Measurements from ENCODE around the gene PPP1R11. TPM values are rescaled to one million over a fixed set of nuclear protein-coding genes. Genes with fewer than 3 reads are reported as not detected.

Gene PPP1R11
- total RNA-seq, 1 experiment from 2014 or later, result 23.8 TPM

DNA sequence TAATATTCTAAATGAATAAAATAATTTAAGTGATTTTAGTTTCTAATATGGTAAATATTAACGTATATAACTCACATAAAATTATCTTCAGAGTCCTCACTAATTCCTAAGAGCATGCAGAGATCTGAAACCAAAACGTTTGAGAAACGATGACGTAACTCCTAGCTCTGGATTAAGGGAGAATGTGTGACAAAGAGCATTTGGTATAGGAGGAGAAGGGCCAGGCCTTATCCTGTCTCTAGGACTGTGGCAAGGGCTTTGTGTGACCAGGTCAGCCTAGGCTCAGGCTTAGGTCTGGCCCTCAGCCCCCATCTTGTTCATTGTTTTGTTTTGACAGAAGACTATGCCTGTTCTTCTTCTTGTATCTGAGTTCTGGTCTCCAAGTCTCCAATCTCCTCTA, 25.2 kb upstream of the PPP1R11 start:
- H3K27ac Mint-ChIP-seq, result no peak overlapping the region
- H3K9ac ChIP-seq (ENCODE audit: extremely low read depth, insufficient read length, low read length), result no peak overlapping the region
- H3K27ac ChIP-seq (ENCODE audit: insufficient read length, low read depth, low read length), result no peak overlapping the region
- no peak overlapping the region for H2AFZ ChIP-seq (ENCODE audit: low read length)
- H3K23me2 ChIP-seq (ENCODE audit: insufficient read length, low read depth, low read length, poor library complexity, severe bottlenecking), result no peaks in the 10 kb centered on the region
- WGBS (ENCODE audit: extremely low coverage, insufficient read length, low lambda C conversion rate), result no CpG with 5 or more reads among the region's 4 CpGs
- no peak overlapping the region for H4K91ac ChIP-seq (ENCODE audit: insufficient read length, low read depth, low read length)
- no peaks in the 10 kb centered on the region for H3K79me1 ChIP-seq (ENCODE audit: insufficient read depth, low read depth, low read length, poor library complexity, severe bottlenecking)
- H3K79me2 ChIP-seq (ENCODE audit: insufficient read depth, low read length), result no peaks in the 10 kb centered on the region
- H2BK15ac ChIP-seq (ENCODE audit: low read depth, low read length), result no peak overlapping the region
- H3K36me3 Mint-ChIP-seq (ENCODE audit: insufficient read depth in 1 of 3, low read depth in 3 of 3), result no peaks in the 10 kb centered on the region
- H3K18ac ChIP-seq (ENCODE audit: insufficient read length, low read depth, low read length), result no peak overlapping the region
- no peak overlapping the region for H3K56ac ChIP-seq (ENCODE audit: insufficient read length, low read depth, low read length)
- H3K4me2 ChIP-seq (ENCODE audit: insufficient read depth, insufficient read length, low read length), result no peak overlapping the region
- H3K14ac ChIP-seq (ENCODE audit: insufficient read depth, low read length), result no peak overlapping the region
- H3K27me3 ChIP-seq (ENCODE audit: insufficient read depth, low read length), result no peaks in the 10 kb centered on the region
- no peak overlapping the region for H3T11ph ChIP-seq (ENCODE audit: low read length)
- no peaks in the 10 kb centered on the region for H4K20me1 ChIP-seq (ENCODE audit: control insufficient read depth, insufficient read depth, insufficient read length)
- H2BK12ac ChIP-seq (ENCODE audit: insufficient read length, low read depth, low read length), result no peak overlapping the region
- H2BK120ac ChIP-seq (ENCODE audit: low read depth, low read length, poor library complexity, severe bottlenecking), result no peak overlapping the region
- H3K4me3 Mint-ChIP-seq, result no peak overlapping the region
- H3K4me1 Mint-ChIP-seq, result no peaks in the 10 kb centered on the region
- no peak overlapping the region for H2AK5ac ChIP-seq (ENCODE audit: insufficient read length, low read length)
- no peak overlapping the region for H4K8ac ChIP-seq (replicated peaks; ENCODE audit: insufficient read length, low read depth, low read length)
- H2BK5ac ChIP-seq (ENCODE audit: insufficient read length, low read length), result no peak overlapping the region
- no peaks in the 10 kb centered on the region for H3K9me3 Mint-ChIP-seq
- no peaks in the 10 kb centered on the region for H3K9me3 ChIP-seq (ENCODE audit: control insufficient read depth, low read depth, low read length)
- H3K4me1 ChIP-seq (ENCODE audit: insufficient read depth, low read length), result no peaks in the 10 kb centered on the region
- TF ChIP-seq, protein P1, sequence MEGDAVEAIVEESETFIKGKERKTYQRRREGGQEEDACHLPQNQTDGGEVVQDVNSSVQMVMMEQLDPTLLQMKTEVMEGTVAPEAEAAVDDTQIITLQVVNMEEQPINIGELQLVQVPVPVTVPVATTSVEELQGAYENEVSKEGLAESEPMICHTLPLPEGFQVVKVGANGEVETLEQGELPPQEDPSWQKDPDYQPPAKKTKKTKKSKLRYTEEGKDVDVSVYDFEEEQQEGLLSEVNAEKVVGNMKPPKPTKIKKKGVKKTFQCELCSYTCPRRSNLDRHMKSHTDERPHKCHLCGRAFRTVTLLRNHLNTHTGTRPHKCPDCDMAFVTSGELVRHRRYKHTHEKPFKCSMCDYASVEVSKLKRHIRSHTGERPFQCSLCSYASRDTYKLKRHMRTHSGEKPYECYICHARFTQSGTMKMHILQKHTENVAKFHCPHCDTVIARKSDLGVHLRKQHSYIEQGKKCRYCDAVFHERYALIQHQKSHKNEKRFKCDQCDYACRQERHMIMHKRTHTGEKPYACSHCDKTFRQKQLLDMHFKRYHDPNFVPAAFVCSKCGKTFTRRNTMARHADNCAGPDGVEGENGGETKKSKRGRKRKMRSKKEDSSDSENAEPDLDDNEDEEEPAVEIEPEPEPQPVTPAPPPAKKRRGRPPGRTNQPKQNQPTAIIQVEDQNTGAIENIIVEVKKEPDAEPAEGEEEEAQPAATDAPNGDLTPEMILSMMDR (conservative IDR thresholded peaks at IDR 0.05), result no peak
- H3K27me3 Mint-ChIP-seq (ENCODE audit: low read depth), result peaks cover 2% of the 10 kb centered on the region; the same call in 1 of the 2 replicates
- H4K5ac ChIP-seq (ENCODE audit: insufficient read length, low read depth, low read length), result no peak overlapping the region
- no peak overlapping the region for H3K23ac ChIP-seq (ENCODE audit: insufficient read length, low read depth, low read length)
- no peak overlapping the region for H2BK20ac ChIP-seq (ENCODE audit: low read depth, low read length, poor library complexity, severe bottlenecking)
- no peak overlapping the region for H3K4ac ChIP-seq (ENCODE audit: low read depth, low read length)
- no peak for DNase-seq
